OCI-LY1 (cell line): ENCODE results near the gene ATF7IP2.

Source experiments
- CTCF ChIP-seq: fragments of 200-600 bp; sonication (generic), shearing (Covaris generic); IDR thresholded peaks from 2 replicates; pipeline ENCODE4 v1.5.1; 2017; ENCODE audit warnings: mild to moderate bottlenecking, antibody characterized with exemption, low read length, moderate library complexity, mixed read lengths
- EZH2 ChIP-seq: fragments of 200-600 bp; sonication (generic), shearing (Covaris generic); IDR thresholded peaks from 2 replicates; pipeline ENCODE4 v1.8.0; 2017; ENCODE audit warnings: borderline replicate concordance, mixed run types, mild to moderate bottlenecking, antibody characterized with exemption, low read length, moderate library complexity, mixed read lengths

- TF ChIP-seq EZH2 = no peak
- no peak for TF ChIP-seq CTCF
These were observed 118.6 kb downstream of the ATF7IP2 start for GRCh38 chr16:10504404-10504885.
